NB4 (cell line): ENCODE measurements around the gene TMPRSS13.

Experiments used
- DNase-seq: peaks from one replicate; pipeline ENCODE4 v3.0.0; 2010; ENCODE audit warnings: low read depth
- H3K4me3 ChIP-seq: one replicate; pipeline ENCODE4 v1.5.1; 2011; ENCODE audit warnings: mild to moderate bottlenecking, low read depth, low read length, moderate library complexity
- MAX ChIP-seq: IDR thresholded peaks from 2 replicates; pipeline ENCODE4 v1.6.1; 2011; ENCODE audit warnings: low read depth, low read length
- MYC ChIP-seq: IDR thresholded peaks from 2 replicates; pipeline ENCODE4 v1.6.1; 2011; ENCODE audit warnings: low read depth, low read length
- POLR2A ChIP-seq: IDR thresholded peaks from 2 replicates; pipeline ENCODE4 v1.6.1; 2011; ENCODE audit warnings: mild to moderate bottlenecking; ENCODE audit not compliant: insufficient read length; ENCODE audit errors: extremely low read depth
- TF ChIP-seq, protein P1 (sequence below): IDR thresholded peaks from one replicate; pipeline ENCODE4 v1.5.1; 2012; ENCODE audit warnings: low read depth, low read length

TMPRSS13 gene

DNA sequence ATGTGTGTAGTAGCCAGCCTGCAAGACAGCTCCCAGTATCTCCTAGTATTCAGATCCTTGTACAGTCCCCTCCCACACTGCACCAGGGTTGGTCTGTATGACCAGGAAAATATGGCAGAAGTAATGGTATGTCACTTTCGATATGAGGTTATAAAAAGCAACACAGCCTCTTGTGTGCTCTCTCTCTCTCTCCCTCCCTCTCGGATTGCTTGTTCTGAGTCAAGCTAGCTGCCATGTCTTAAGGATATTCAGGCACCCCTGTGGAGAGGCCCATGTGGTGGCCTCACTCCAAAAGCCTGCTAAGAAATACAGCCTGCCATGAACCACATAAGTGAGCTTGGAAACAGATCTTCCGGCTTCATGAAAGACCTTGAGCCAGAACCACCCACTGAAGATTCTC lies 78.1 kb downstream of the TMPRSS13 start:
- TF ChIP-seq MAX: no peak
- no peak for TF ChIP-seq POLR2A
- TF ChIP-seq MYC: no peak
- TF ChIP-seq, protein P1, sequence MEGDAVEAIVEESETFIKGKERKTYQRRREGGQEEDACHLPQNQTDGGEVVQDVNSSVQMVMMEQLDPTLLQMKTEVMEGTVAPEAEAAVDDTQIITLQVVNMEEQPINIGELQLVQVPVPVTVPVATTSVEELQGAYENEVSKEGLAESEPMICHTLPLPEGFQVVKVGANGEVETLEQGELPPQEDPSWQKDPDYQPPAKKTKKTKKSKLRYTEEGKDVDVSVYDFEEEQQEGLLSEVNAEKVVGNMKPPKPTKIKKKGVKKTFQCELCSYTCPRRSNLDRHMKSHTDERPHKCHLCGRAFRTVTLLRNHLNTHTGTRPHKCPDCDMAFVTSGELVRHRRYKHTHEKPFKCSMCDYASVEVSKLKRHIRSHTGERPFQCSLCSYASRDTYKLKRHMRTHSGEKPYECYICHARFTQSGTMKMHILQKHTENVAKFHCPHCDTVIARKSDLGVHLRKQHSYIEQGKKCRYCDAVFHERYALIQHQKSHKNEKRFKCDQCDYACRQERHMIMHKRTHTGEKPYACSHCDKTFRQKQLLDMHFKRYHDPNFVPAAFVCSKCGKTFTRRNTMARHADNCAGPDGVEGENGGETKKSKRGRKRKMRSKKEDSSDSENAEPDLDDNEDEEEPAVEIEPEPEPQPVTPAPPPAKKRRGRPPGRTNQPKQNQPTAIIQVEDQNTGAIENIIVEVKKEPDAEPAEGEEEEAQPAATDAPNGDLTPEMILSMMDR: no peak
- DNase-seq: no peak
- H3K4me3 ChIP-seq: no peak overlapping the region
